ENCODE results near the gene TMEM165. TPM values are rescaled to one million over a fixed set of nuclear protein-coding genes. Genes with fewer than 3 reads are reported as not detected.

Gene TMEM165, protein sequence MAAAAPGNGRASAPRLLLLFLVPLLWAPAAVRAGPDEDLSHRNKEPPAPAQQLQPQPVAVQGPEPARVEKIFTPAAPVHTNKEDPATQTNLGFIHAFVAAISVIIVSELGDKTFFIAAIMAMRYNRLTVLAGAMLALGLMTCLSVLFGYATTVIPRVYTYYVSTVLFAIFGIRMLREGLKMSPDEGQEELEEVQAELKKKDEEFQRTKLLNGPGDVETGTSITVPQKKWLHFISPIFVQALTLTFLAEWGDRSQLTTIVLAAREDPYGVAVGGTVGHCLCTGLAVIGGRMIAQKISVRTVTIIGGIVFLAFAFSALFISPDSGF
- 115 and 116 TPM in 2 replicates for total RNA-seq

DNA sequence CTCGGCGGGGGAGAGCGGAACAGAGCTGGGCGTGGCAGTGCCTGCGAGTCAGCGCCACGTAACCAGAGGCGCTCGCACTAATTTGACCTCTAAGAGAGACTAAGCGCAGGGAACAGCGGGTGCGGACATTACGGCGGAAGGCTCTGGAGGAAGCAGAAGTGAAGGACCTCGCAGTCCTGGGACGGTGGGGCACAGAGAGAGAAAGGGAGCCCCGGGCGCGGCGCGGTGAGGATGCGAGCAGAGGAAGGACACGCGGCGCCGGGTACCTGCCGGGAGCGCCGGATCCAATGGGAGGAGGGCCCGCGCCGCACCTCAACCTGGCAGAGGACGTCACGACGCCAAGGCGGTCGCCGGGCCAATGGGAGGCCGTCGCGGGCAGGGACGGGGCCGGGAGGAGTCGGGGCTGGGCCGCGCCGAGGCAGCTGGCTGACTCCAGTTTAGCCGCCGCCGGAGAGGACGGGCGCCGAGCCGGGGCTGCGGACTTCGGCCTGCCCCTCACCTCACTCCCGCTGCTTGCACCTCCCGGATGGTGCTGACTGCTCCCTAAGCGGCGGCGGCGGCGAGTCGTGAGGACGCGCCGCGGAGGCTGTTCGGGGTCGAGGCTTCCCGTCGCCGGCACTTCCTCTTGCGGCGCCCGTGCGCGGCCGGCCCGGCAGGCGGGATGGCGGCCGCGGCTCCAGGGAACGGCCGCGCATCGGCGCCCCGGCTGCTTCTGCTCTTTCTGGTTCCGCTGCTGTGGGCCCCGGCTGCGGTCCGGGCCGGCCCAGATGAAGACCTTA is at the start of gene TMEM165:
Gene TMEM165 (plus strand): TSS at position 429 of the 779 bp plus-strand sequence. CDS start 233 bp downstream, at position 662.

DNA sequence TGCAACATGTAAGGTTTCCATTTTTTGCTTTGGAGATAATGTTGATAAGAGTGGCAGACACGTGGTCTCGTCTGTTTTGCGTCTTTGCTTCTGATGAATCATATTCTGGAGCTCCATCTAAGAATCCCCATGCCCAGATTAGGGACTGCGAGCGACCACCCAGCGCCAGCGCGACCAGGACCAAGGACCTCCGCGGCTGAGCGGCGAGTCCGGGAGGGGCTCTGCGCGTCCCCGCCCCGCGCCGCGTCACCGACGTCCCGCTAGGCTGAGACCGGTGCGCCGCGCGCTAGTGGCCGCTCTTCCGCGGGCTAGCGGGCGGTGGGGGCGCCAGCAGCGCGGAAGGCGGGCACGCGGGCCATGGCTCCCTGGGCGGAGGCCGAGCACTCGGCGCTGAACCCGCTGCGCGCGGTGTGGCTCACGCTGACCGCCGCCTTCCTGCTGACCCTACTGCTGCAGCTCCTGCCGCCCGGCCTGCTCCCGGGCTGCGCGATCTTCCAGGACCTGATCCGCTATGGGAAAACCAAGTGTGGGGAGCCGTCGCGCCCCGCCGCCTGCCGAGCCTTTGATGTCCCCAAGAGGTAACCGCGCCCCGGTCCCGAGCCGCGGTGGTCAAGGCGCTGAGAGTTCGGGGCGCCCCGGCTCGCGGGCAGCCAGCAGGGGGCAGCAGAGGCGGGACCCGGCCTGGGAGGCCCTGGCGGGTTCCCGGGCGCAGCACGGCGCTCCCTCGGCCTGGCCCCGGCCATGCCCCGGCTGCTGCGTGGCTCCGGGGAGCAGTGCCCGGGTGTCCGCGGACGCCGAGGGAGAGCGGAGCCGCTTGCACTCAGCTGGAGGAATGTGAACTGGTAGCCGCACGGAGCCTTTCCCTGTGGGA is 49.5 kb upstream of the TMEM165 start, which contains the start of gene SRD5A3:
Gene SRD5A3 (plus strand): TSS at position 263 of the 871 bp plus-strand sequence. CDS start 95 bp downstream, at position 358.

Small RNAs within 50 kb of the gene (small RNA-seq; reads per million reads assigned to genes)
- gene RF00019 = not detected

Other genes with a start within 250 kb of the TMEM165 start
- gene SRD5A3, start 49.7 kb upstream of the TMEM165 start, total RNA-seq = 12.3 and 18.0 TPM in 2 replicates
- 22.8 and 43.0 TPM in 2 replicates for gene CLOCK, start 151.0 kb downstream of the TMEM165 start, total RNA-seq
- not detected in 2 replicates for gene PDCL2, start 196.3 kb downstream of the TMEM165 start, total RNA-seq
- gene NMU, start 240.3 kb downstream of the TMEM165 start, total RNA-seq = not detected in 2 replicates